Ramos (cell line): Measurements from ENCODE around the gene INPP5D.

Experiments
- in situ Hi-C: fragments of 300-500 bp; cut with MboI; formaldehyde crosslinking; loops from one replicate; pipeline ENCODE4 v1.14.3; 2022; ENCODE audit warnings: low sequenced_read_pairs; ENCODE audit not compliant: unreplicated experiment

The INPP5D gene

DNA sequence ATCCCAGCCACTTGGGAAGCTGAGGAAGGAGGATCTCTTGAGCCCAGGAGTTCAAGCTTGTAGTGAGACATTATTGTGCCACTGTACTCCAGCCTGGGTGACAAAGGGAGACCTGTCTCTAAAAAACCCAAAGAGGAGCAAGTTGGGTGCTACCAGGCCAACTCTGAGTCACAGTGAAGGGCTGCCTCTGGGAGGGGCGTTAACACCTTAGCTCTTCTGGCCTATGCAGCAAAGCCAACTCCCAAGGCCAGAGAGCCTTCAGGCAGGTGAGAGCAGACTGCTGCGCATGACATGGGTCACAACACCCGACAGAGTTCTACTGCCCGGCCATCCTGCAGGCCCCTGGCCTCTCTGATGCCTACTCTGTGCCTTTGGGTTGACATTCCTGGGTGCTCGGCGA lies 158.7 kb downstream of the INPP5D start:
- in situ Hi-C loops, result no loop called here

DNA sequence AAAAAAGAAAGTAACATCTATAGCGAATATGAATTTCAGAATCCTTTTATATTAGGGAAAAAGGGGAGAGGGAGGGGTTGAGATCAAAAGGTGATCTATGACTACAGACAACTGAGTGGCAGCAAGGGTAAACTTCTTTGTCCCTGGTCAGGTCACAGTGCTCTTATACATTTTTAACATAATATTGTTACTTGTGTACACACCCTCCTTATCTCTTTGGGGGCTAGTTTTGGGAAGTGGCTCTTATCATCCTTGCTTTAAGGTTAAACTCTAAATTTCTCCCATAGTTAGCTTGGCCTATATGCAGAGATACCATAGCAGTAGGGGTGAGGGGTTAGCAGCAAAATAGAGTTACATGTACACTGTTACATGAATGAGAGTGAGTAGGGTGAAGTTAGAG lies 159.7 kb downstream of the INPP5D start:
- in situ Hi-C loops, result no loop called here

DNA sequence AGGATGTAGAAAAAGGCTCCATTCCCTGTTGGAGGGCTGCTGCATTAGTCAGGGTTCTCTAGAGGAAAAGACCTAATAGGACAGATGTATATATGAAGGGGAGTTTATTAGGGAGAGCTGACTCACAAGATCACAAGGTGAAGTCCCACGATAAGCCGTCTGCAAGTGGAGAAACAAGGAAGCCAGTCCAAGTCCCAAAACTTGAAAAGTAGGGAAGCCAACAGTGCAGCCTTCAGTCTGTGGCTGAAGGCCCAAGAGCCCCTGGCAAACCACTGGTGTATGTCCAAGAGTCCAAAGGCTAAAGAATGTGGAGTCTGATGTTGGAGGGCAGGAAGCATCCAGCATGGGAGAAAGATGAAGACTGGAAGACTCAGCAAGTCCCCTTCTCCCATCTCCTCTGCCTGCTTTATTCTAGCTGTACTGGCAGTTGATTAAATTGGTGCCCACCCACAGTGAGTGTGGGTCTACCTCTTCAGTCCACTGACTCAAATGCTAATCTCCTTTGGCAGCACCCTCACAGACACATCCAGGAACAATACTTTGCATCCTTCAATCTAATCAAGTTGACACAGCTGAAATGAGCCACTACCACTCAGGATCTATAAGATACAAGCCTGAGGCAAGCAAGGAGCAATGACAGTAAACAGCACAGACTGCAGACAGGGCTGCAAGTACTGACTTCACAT lies 161.4 kb downstream of the INPP5D start:
- in situ Hi-C loops, result no loop called here

DNA sequence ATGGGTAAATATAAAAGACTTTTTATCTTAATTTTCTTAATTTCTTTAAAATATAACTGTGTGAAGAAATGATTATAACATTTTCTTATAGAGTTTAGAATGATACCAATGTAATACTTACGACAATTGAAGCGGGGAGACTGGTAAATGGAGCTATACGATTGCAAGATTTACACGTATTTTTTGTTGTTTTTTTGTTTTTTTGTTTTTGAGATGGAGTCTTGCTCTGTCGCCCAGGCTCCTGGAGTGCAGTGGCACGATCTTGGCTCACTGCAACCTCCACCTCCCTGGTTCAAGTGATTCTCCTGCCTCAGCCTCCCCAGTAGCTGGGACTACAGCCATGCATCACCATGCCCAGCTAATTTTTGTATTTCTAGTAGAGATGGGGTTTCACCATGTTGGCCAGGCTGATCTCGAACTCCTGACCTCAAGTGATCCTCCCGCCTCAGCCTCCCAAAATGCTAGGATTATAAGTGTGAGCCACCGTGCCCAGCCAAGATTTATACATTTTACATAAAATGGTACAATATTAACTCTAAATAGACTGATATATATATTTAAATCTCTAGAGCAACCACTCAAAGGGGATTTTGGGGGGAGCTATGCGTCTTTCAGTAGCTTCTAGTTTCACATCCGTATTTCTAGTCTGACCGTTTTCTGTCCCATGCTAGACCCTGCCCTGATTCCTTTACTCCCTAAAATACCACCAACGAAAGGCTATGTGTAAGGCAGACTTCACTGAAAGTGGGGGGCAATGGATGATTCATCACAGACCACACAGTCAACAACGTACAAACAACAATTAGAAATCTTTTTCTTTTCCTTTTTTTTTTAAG lies 163.1 kb downstream of the INPP5D start:
- in situ Hi-C loops, result no loop called here

DNA sequence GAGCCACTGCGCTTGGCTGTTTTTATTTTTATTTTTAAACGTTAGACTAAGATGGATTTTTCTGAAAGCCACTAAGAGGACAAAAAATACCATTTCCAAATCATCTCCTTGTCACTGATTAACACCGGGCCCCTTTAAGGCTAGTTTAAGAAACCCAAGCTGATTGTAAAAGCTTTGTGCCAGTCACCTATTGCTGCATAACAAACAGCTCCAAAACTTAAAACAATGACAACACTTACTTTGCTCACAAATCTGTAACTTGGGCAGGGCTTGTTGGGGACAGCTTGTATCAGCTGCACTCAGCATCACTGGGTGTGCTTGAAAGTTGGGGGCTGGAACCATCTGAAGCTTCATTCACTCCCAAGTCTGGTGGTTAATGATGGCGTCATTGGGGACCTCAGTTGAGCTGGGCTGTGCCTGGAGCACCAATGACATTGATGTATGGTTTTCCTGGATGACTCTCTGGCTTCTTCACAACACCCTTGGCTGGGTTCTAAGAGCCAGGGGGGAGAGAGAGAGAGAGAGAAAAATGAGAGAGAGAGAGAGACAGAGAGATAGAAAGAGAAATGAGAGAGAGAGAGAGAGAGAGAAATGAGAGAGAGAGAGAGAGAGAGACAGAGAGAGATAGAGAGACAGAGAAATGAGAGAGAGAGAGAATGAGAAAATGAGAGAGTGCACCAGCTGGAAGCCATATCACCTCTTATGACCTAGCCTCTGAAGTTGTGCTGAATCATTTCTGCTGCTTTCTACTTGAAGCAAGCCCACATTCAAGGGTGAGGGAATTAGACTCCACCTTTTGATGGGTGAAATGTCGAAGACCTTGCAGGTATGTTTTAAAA lies 165.3 kb downstream of the INPP5D start:
- in situ Hi-C loops, result no loop called here

DNA sequence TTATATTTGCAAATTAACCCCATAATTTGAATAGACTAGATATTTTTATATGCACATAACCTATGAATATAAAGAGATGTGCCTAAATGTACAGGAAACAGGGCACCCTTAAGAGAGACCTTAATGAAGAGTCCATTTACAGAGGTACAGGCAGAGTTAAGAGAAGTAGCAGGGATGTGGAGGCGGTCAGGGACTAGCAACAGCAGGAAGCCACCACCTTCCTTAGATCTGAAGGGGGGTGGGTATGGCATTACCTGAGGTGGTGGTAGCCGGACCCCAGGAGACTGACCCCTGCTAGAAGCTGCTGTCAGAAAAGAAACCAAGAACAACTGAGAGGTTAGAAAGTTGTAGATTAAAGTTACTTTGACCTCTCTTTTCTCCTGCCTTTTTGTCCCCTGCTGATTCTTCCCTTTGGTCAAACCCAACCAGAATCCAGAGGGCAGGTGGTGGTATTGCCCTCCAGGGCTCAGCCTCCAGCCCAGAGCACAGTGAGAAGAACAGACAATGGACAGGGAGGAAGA lies 166.4 kb downstream of the INPP5D start:
- in situ Hi-C loops, result no loop called here

DNA sequence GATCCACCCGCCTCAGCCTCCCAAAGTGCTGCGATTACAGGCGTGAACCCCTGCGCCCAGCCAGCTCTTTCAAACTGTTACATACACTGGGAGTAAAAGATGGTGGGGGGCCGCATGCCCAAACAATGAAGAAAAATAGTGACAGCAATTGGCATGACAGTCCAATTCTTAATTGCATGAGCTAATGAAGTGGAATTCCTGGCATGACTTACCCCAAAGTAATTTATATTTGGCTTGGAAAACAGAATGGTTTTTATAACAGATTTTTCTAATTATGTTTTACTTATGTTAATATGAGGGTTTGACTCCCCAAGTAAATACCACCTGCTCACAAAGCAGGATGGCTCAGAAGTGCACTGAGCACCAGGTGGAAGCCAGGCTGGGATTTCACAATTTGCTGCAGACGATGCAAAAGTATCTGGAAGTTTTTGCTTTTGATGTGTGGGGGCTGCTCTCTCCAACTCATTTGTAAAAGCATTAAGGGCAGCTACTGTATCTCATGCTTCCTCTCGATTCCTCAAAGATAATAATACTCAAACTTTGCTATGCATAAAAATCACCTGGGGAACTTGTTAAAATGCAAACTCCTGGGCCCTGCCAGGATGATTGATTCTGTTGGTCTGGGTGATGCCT lies 167.3 kb downstream of the INPP5D start:
- in situ Hi-C loops, result no loop called here

DNA sequence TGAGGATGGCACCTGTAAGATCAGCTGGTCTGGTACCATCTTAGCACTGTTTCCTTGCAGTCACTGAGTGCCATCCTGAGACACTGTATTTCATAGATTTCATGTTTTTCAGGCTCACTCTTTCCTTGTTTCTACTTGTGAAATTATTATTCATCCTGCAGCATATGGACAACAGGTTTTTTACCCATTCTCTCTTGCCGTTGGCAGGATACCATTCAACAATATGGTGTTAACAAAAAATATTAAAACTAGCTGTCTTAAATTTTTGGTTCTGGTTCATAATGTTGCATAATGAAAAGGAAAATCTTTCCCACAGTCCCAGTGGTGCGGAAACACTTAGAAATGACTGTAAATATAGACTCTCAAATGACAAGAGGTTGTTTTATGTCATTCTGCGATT lies 168.2 kb downstream of the INPP5D start:
- in situ Hi-C loops, result no loop called here

DNA sequence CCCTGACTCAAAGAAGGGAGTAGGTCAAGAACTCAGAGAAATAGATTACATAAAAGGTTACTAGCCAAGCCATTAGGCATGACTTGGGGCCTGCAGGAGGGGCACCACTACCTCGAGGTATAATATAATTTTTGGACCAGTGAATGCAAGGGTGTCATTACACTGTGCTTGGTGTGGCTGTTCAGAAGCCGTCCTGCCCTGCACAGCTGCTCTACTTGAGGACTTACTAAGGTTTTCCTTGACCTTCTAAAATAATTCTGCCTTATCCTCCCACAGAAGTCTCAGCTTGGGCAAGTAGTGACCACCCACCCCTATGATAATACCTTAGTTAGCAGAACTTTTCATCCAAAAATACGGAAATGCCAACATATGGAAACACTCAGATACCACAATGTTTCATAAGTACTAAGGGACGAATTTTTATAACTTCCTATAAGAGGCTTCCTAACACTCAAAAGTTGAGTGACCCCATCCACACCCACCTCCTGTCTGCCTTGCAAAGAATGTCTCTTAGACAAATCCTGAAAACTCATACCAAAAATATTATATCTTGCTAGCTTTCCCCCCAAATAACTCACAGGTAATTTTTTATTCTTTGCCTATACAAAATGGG lies 173.6 kb downstream of the INPP5D start:
- in situ Hi-C loops, result no loop called here

DNA sequence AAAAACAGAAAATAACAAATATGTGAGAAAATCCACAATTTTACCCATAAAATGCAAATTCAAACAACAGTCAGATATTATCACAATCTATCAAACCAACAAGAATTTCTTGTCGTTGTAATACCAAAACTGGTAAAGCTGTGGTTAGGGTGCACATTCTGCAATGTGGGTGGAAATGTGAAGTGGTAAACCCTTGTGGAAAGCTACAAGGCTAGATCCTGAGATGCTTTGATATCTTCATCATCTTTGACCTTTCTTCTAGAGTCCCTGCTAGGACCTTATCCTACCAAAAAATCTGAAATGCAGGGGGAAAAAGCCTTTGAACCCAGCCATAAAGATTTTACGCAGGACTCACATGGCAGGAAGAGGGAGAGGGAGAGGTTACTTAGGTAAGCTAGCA lies 174.1 kb downstream of the INPP5D start:
- in situ Hi-C loops, result no loop called here

DNA sequence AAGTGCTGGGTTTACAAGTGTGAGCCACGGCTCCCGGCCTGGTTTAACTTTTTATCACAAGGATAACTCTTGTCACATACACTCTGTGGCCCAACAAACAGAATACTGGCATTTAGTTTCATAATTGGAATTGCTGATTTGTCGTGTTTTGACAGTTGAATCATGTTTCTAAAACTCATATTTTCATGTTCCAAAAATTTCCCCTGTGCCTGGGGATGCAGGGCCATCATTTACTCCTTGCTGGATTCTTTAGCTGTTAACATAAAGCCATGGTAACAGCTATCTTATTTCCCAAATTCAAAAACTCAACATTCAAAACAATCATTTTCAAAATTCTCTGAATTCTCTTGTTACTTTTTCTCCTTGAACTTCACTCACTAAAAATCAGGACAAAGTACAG lies 174.9 kb downstream of the INPP5D start:
- in situ Hi-C loops, result no loop called here

DNA sequence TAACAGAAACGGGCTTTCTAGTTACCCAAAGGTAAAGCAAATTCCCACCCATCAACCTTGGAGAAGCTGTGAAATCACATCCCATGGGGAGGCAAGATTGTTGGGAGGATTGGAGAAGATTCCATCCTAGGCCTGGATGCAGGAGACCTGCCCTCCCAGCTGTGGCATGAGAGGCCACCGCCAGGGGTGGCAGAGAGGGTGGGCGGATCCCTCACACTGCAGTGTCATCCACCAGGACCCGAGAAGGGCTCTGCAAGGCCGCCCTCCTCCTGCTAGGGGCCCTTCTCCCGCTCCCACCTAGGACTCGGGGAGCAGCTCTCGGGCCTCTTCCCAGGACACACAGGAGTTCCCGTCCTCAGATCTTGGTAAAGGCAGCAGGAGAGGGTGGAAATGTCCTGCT lies 175.8 kb downstream of the INPP5D start:
- in situ Hi-C loops, result no loop called here

DNA sequence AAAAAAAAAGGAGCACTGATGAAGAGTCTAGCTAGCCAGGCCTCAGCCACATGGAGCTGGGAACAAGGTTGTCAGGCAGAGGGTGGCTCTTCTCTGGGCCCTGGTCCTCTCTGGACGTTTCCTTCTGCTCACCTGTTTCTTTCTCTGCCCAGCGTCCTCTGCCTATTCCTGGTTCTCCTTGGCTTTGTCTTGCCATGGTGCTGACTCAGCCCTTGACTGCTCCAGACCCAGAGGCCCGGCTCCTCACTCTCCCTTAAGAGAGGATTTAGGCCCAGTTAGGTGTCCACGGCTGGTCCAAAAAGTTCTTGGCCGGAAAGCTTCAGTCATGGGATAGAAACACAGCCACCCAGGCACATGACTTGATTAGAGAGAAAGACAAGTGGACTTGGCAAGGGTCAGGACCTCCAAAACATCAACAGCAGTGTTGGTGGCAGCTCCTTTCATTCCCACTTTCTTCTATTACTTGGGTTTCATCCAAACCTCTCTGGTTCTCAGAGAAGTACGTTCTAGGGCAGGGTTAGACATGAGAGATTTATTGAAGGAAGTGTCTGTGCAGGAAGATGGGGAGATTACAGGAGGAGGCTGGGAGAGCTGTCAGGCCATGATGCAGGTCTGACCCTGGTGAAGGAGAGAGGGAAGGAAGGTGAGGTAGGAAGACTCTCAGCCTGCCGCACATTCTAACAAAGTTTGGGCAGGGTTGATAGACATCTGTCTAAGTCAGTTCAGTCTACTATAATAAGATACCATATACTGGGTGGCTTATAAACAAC lies 176.9 kb downstream of the INPP5D start:
- in situ Hi-C loops, result no loop called here

DNA sequence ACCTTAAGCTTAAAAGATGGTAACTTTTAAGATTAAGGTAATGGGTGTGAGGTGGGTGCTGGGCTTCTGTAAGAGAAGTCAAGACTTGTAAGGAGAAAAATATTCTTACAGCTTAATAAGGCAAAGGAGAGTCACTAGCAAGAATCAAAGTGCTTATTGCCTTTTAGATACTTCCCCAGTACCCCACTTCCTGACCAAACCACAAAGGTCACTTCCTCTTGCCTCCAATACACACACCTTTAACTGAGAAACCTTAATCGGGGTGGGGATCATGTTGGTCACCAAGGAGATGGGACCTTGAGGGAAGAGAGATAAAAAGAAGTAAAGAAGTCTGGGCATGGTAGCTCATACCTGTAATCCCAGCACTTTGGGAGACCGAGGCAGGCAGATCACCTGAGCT lies 180.8 kb downstream of the INPP5D start:
- in situ Hi-C loops, result no loop called here

DNA sequence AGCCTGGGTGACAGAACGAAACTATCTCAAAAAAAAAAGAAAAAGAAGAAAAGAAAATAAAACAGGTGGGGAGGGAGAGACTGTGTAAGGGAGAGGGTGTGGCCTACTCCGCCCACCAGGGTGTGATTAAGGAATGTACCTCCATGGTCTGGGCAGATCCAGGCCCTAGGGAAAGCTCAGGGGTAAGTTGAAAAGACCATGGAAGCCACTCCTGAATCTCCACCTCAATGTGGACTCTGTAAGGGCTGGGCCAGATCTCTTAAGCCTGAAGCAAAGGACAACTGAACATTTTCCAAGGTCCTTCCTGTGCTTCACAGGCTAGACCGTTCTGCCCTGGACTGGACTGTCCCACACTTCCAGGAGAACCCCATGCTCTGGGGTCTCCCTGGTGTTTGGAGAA lies 181.7 kb downstream of the INPP5D start:
- in situ Hi-C loops, result no loop called here

DNA sequence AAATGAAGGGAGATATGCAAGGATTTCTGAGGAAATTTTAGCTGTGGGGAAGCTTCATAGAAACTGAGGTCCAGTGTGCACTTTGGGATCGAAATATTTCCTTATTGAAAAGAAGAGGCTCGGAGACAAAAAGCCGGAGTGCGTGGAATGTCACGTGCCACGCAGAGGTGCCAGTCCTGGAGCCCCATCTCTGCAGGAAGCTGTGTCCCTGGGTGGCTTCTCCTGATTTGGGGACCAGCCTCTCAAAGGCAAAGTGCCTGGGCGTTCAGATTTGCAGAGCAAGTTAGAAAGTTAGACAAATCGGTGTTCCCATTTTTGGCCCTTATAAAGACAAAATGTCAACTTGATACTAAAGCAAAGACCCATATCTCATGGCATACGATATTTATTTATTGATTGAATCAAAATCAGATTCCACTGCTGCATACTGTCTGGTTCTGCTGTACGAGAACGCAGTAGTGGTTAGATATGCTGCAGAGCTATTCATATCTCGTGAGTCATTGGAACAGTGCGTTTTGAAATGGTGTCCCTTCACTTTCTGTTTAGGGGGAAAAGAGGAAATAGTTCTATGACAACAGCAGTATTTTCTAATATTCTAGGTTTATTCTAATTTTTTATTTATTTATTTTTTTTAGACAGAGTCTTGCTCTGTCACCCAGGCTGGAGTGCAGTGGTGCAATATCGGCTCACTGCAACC lies 182.2 kb downstream of the INPP5D start:
- in situ Hi-C loops, result no loop called here

DNA sequence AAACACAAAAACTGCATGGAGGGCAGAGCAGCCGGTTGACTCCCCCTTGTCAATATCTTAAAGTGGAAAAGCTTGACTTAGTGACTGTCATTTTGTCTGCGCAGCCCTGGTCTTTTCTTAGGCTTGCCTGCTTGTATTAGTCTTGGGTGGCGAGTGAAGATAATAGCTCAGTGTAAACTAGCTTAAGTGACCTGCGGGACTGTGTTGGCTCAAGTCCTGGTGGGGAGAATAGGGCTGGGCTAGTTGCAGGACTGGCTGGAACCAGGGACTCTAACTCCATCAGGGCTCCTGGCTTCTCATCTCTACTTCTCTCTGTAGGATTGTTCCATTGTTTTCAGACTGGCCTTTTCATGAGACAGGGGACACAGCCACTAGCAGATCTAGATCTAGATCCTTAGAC lies 183.2 kb downstream of the INPP5D start:
- in situ Hi-C loops, result no loop called here

DNA sequence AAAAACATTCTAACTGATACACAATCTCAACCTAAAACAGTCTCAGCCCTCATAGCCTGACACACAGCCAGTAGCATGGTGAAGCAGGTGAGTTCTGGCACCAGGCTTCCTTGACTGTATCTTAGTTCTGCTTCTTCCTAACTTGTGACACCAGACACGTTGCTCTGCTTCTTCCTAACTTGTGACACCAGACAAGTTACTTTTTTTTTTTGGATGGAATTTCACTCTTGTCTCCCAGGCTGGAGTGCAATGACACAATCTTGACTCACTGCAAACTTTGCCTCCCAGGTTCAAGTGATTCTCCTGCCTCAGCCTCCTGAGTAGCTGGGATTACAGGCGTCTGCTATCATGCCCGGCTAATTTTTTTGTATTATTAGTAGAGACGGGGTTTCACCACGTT lies 184.7 kb downstream of the INPP5D start:
- in situ Hi-C loops, result no loop called here

DNA sequence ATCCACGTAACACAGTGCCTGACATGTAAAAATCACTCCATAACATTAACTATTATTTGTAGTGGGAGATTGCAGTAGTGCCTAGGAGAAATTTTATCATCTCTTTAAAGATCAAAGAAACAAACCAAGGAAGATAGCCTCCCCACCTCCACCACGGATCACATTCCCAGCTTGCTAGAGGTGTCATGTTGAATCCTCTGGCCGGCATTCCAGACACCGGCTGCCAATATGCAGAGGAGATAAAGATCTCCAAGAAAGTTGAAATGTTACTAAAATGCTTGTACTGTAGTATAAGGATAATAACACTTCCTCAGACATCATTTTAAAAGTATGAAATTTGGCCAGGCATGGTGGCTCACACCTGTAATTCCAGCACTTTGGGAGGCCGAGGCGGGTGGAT lies 185.3 kb downstream of the INPP5D start:
- in situ Hi-C loops, result no loop called here
